ENCODE results near the gene CDH22.

Gene CDH22

DNA sequence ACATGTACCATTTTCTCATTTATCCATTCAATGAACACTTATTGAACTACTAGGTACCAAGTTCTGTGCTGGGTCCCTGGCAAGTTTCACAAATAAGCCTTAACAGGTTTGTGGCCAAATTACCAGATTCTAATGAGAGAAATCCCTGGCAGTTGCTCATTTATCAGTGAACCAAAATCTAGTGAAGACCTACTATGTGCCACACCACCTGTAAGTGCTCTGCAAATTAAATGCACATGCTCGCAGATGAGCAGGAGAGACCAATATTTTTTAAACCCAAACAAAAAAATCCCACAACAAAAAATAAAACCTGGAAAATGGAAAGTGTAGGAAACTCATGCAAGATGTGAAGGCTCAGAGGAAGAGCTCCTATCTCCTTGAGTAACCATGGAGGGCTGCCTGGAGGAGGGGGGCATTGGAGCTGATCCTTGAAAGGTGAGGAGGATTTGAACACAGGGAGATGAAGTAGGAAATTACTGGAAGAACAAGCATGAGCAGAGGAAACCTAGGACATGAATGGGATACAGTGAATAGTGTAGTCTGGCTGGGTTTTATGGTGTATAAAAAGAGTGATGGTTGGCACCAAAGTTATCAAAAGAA lies 48.9 kb downstream of the CDH22 start:
- DNase-seq (ENCODE audit: low spot score), result no peak
- TF ChIP-seq, protein P1, sequence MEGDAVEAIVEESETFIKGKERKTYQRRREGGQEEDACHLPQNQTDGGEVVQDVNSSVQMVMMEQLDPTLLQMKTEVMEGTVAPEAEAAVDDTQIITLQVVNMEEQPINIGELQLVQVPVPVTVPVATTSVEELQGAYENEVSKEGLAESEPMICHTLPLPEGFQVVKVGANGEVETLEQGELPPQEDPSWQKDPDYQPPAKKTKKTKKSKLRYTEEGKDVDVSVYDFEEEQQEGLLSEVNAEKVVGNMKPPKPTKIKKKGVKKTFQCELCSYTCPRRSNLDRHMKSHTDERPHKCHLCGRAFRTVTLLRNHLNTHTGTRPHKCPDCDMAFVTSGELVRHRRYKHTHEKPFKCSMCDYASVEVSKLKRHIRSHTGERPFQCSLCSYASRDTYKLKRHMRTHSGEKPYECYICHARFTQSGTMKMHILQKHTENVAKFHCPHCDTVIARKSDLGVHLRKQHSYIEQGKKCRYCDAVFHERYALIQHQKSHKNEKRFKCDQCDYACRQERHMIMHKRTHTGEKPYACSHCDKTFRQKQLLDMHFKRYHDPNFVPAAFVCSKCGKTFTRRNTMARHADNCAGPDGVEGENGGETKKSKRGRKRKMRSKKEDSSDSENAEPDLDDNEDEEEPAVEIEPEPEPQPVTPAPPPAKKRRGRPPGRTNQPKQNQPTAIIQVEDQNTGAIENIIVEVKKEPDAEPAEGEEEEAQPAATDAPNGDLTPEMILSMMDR (IDR thresholded peaks at IDR 0.05), result no peak
- no peak overlapping the region for H3K27ac ChIP-seq
- H3K4me3 ChIP-seq, result no peak overlapping the region

DNA sequence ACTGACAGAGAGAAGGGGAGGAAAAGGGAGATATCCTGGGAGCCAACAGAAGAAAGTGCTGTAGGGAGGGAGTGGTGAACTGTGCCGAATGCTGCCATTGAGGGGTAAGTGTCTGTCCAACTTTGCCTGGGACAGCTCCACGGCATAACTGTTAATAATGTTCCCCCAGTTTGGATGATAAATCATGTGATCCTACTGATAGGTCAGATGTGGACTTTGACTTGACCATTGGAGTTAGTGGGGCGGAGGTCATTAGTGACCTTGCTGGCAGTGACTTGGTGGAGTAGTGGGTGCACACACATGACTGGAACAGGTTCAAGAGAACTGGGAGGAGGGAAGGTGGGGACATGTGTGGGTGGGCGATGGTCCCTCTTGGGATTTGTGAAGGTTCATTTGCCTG lies 50.4 kb downstream of the CDH22 start:
- no peak for DNase-seq (ENCODE audit: low spot score)
- no peak overlapping the region for H3K27ac ChIP-seq
- TF ChIP-seq, protein P1 (IDR thresholded peaks at IDR 0.05), result no peak
- no peak overlapping the region for H3K4me3 ChIP-seq

DNA sequence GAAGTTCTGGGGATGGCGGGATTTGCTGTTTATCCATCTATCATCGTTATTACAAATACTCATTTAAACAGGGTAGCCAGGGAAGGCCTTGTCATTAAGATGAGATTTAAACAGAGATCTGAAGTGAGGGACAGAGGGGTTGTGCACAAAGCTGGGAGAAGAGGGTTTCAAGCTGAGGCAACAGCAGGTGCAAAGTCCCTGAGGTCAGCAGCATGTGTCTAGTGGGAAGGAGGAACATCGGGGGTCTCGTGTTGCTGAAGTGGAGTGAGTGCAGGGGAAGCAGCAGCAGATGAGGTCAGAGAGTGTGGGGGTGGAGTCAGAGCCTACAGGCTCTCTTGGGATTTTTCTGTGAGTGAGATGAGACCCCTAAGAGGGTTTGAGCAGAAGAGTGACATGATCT lies 52.0 kb downstream of the CDH22 start:
- H3K27ac ChIP-seq, result no peak overlapping the region
- H3K4me3 ChIP-seq, result no peak overlapping the region
- TF ChIP-seq, protein P1 (IDR thresholded peaks at IDR 0.05), result no peak
- no peak for DNase-seq (ENCODE audit: low spot score)

DNA sequence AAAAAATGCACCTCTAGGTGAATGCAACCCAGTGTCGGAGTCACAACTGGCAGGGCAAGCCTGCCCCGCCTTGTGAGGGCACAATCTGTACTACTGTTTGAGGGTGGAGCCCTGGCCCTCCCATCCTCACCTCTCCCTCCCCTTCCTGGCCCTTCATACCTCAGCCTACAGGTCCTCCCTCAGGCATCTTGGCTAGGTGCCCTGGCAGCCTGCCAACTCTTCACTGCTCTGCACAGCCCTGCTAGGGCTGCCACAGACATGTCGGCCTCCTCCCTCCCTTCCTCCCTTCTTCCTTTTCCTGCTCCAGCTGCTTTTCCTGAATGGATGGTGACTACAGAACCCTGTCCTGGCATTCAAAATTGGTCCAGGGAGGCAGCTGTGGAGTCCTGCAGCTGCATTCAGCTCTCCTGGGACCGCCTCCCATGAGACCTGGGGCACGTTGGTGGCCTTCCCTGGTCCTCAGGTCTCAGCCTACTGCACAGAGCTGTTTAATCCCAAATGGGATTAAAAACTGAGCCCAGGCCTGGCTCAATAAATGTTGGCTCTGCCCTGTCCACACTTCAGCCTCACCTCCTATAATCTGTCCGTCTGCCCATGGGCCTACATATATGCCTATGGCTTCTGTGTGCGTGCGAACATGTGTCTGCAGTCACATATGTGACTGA lies 52.7 kb downstream of the CDH22 start:
- no peak overlapping the region for H3K4me3 ChIP-seq
- H3K27ac ChIP-seq, result no peak overlapping the region
- TF ChIP-seq, protein P1 (IDR thresholded peaks at IDR 0.05), result no peak
- no peak for DNase-seq (ENCODE audit: low spot score)

DNA sequence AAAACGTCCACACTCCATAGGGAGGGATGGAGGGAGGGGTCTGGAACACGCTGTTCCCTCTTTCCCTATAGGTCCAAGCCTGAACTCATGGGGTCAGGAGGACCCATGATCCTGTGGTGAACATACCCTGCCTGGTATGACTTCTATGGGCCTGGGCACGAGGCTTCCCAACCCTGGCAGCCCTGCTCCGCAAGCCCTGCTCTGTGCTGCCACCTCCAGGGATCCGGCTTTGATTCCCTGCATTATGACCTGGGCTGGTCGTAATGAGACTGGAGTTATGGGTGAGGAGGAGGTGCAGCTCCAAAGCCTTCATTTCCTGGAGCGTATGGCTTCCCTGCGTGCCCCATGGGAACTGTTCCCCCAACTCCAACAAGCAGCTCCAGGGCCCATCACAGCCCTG lies 54.9 kb downstream of the CDH22 start:
- TF ChIP-seq, protein P1 (IDR thresholded peaks at IDR 0.05), result no peak
- Histone ChIP-seq H3K27ac (no peak overlapping the region), H3K4me3 (no peak overlapping the region)
- no peak for DNase-seq (ENCODE audit: low spot score)

DNA sequence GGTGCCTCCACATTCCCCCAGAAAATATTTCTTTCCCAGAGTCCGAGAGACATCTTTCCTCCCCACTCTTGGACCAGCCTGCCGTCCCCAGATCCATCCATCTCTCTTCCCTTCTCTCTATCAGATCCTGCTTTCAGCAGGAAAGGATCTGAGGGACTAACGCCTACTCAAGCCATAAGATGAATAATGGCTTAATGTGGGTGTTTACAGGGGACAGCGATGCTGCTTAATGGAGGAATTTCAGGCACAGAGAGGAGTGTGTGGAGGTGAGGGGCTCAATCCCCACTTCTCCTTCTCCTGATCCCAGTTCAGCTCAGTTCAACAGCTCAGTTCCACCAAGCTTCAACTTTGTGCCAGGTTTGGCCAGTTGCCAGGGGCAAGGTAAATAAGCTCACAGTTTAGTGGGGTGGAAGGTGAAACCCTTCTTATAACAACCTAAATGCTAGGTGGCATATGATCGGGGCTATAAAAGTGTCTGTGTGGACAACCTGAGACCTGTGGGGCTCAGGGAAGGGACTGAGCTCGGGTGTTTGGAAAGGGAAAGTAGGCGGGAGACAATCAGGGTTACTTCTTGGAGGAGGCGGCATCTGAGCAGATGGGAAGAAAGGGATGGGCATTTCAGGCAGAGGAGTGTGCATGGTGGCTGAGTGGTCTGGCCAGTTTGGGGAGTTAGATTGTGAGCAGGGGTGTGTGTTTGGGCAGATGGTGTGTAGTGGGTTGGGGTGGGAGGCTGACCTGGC lies 55.8 kb downstream of the CDH22 start:
- Histone ChIP-seq H3K4me3 (no peak overlapping the region), H3K27ac (no peak overlapping the region)
- DNase-seq (ENCODE audit: low spot score), result no peak
- TF ChIP-seq, protein P1 (IDR thresholded peaks at IDR 0.05), result no peak
